Spleen (tissue), 7 donors: ENCODE results near the gene SECISBP2.

Experiments used
- CTCF ChIP-seq, 11 experiments: fragments of 200-600 bp in 7 of 11; fragments of 450-650 bp in 4 of 11; sonication (generic) in 4 of 11; IDR thresholded peaks in 8 of 11; conservative IDR thresholded peaks in 3 of 11; 1 replicate in 7 of 11; 2 replicates in 4 of 11; pipeline versions ENCODE4 v1.4.0 to v1.8.0; 2016 to 2021; ENCODE audit warnings: antibody characterized with exemption in 11 of 11, inconsistent platforms in 4 of 11, mild to moderate bottlenecking in 1 of 11
- POLR2A ChIP-seq, 3 donors: fragments of 450-650 bp; IDR thresholded peaks; one replicate each; pipeline ENCODE4 v1.5.1; 2017; ENCODE audit warnings: antibody characterized with exemption in 3 of 3, mild to moderate bottlenecking in 1 of 3
- POLR2AphosphoS5 ChIP-seq, 3 donors: sonication (generic); formaldehyde crosslinking; IDR thresholded peaks; one replicate each; pipeline ENCODE4 v1.5.1; 2017; ENCODE audit warnings: antibody characterized with exemption in 3 of 3
- donor health status: DM: no; HTN: no; CAD: no; lungs with moderate emphysema.
- donor health status: DM: no; HTN: no; CAD: no.
- donor health status: DM: no; HTN: no; CAD: no.

- TF ChIP-seq CTCF (IDR thresholded peaks at IDR 0.05 in 8 of 11, conservative IDR thresholded peaks at IDR 0.05 in 3 of 11) (no peak), POLR2A (IDR thresholded peaks at IDR 0.05) (no peak), POLR2AphosphoS5 (IDR thresholded peaks at IDR 0.05) (no peak)
Measured at GRCh38 chr9:89323390-89323789, 5.1 kb downstream of the SECISBP2 start.
